K562 (cell line): ENCODE data around the gene IFT172. TPM values are rescaled to one million over a fixed set of nuclear protein-coding genes. Genes with fewer than 3 reads are reported as not detected.
A peak's percentile ranks its signal among the peaks of the same experiment; 100 is the strongest.

Source experiments
- ATAC-seq: fragments of 200-7000 bp; cut with Tn5 transposase; 3 replicates; pipeline ENCODE4 v1.9.1; 2020; ENCODE audit warnings: moderate library complexity
- BruUV-seq: library from RNA; stranded (reverse); fragments of 400-500 nt; replicated peaks from 2 replicates; lab custom pipeline; 2021; lab: Mats Ljungman, UMichigan
- CTCF ChIA-PET: fragments of 300-600 bp; formaldehyde crosslinking; extraction: SDS; loops from one replicate; lab custom pipeline; 2021; ENCODE audit warnings: low intra/inter-chr PET ratio; lab: Yijun Ruan, JAX
- POLR2A ChIA-PET: fragments of 300-600, 350-650 bp; sonication (Branson Sonifier 250); formaldehyde crosslinking; extraction: SDS; loops from one replicate; lab custom pipeline; 2021; ENCODE audit warnings: antibody characterized with exemption, inconsistent platforms; lab: Yijun Ruan, JAX
- DNase-seq, 4 experiments: peaks; one replicate each; pipeline versions ENCODE4 v3.0.0 to v3.0.0-alpha.2; 2011 to 2018; ENCODE audit warnings: low spot score in 3 of 4, mixed read lengths in 3 of 4; ENCODE audit errors: extremely low read depth in 1 of 4
- FAIRE-seq: peaks from 2 replicates; lab custom pipeline; 2011; peaks lifted over from hg19 to GRCh38; lab: Jason Lieb, UNC
- H2AFZ ChIP-seq: 2 replicates; pipeline ENCODE4 v1.6.0; 2011; ENCODE audit warnings: low read depth, low read length, control low read depth, inconsistent platforms
- H3K27ac ChIP-seq: fragments of 200-600 bp; 3 replicates; pipeline ENCODE4 v1.8.0; 2011; ENCODE audit warnings: low read depth, mild to moderate bottlenecking, control low read depth, inconsistent platforms, low read length, moderate library complexity, mixed read lengths; ENCODE audit errors: extremely low read depth
- H3K27me3 ChIP-seq, 2 experiments: fragments of 300-600 bp in 1 of 2; 2 replicates in 1 of 2; 3 replicates in 1 of 2; pipeline versions ENCODE4 v1.6.0 to v1.8.0; 2011; ENCODE audit warnings: inconsistent platforms in 2 of 2, low read length in 2 of 2, mild to moderate bottlenecking in 1 of 2, mixed read lengths in 1 of 2, moderate library complexity in 1 of 2; ENCODE audit not compliant: control insufficient read depth in 2 of 2, insufficient read depth in 2 of 2
- H3K36me3 ChIP-seq: fragments of 300-600 bp; 3 replicates; pipeline ENCODE4 v1.8.0; 2011; ENCODE audit warnings: mild to moderate bottlenecking, low read length, inconsistent platforms; ENCODE audit not compliant: control insufficient read depth, insufficient read depth
- H3K4me1 ChIP-seq, 2 experiments: fragments of 200-600 bp in 1 of 2; replicated peaks in 1 of 2; 2 replicates in 1 of 2; 3 replicates in 1 of 2; pipeline versions ENCODE4 v1.5.1 to v1.8.0; 2011; ENCODE audit warnings: inconsistent platforms in 2 of 2, low read length in 2 of 2, mild to moderate bottlenecking in 1 of 2, mixed read lengths in 1 of 2, moderate library complexity in 1 of 2; ENCODE audit not compliant: control insufficient read depth in 2 of 2, insufficient read depth in 2 of 2
- H3K4me2 ChIP-seq: 2 replicates; pipeline ENCODE4 v1.6.1; 2011; ENCODE audit warnings: low read length, control low read depth, inconsistent platforms, mixed read lengths; ENCODE audit not compliant: insufficient read depth
- H3K4me3 ChIP-seq: fragments of 200-600 bp; sonication (generic), shearing (Covaris generic); 2 replicates; pipeline ENCODE4 v1.5.1; 2016; ENCODE audit warnings: control low read depth, inconsistent platforms
- H3K79me2 ChIP-seq: fragments of 200-600 bp; 3 replicates; pipeline ENCODE4 v1.8.0; 2011; ENCODE audit warnings: low read length, inconsistent platforms; ENCODE audit not compliant: control insufficient read depth, insufficient read depth
- H3K9ac ChIP-seq, 2 experiments: 2 replicates each; pipeline versions ENCODE4 v1.6.0 to v1.6.1; 2011; ENCODE audit warnings: low read depth in 2 of 2, low read length in 2 of 2, control low read depth in 1 of 2, inconsistent platforms in 1 of 2, mild to moderate bottlenecking in 1 of 2, mixed read lengths in 1 of 2; ENCODE audit not compliant: insufficient read depth in 1 of 2
- H3K9me1 ChIP-seq: one replicate; pipeline ENCODE4 v1.6.0; 2011; ENCODE audit warnings: inconsistent platforms, mild to moderate bottlenecking, low read length, moderate library complexity; ENCODE audit not compliant: control insufficient read depth, insufficient read depth
- H3K9me3 ChIP-seq: replicated peaks from 2 replicates; pipeline ENCODE4 v1.5.1; 2011; ENCODE audit warnings: low read depth, low read length, inconsistent platforms; ENCODE audit not compliant: control insufficient read depth, insufficient read depth
- H4K20me1 ChIP-seq: replicated peaks from 2 replicates; pipeline ENCODE4 v1.6.1; 2011; ENCODE audit warnings: low read length, inconsistent platforms, mixed read lengths; ENCODE audit not compliant: control insufficient read depth, insufficient read depth
- CEBPB ChIP-seq: fragments of 450-650 bp; IDR thresholded peaks from 2 replicates; pipeline ENCODE4 v1.6.1; 2016; ENCODE audit warnings: missing genetic modification characterization, missing compliant biosample characterization
- FOXJ3 ChIP-seq: sonication (generic); formaldehyde crosslinking; IDR thresholded peaks from 2 replicates; pipeline ENCODE4 v1.4.0; 2020; ENCODE audit warnings: mild to moderate bottlenecking, missing genetic modification reagents
- GTF2B ChIP-seq: IDR thresholded peaks from 2 replicates; pipeline ENCODE4 v1.6.1; 2011; ENCODE audit not compliant: insufficient read length; ENCODE audit errors: extremely low read depth
- HCFC1 ChIP-seq: IDR thresholded peaks from 2 replicates; pipeline ENCODE4 v1.6.1; 2012; ENCODE audit warnings: low read depth, low read length, improper control_type of control experiment
- MBD2 ChIP-seq: sonication (generic); IDR thresholded peaks from 2 replicates; pipeline ENCODE4 v1.6.1; 2016; ENCODE audit warnings: low read depth, borderline replicate concordance
- NFE2 ChIP-seq: IDR thresholded peaks from 2 replicates; pipeline ENCODE4 v1.6.1; 2014; ENCODE audit warnings: antibody characterized with exemption, low read depth
- NFXL1 ChIP-seq: fragments of 450-650 bp; formaldehyde crosslinking; IDR thresholded peaks from 2 replicates; pipeline ENCODE4 v1.4.0; 2021; ENCODE audit warnings: mild to moderate bottlenecking
- ZNF57 ChIP-seq: fragments of 450-650 bp; formaldehyde crosslinking; IDR thresholded peaks from 2 replicates; pipeline ENCODE4 v1.4.0; 2020; ENCODE audit warnings: mild to moderate bottlenecking, moderate library complexity
- WGBS: fragments of 100-300 bp; shearing (Covaris generic); methylation state at CpG from one replicate; pipeline ENCODE4 v1.1.6; 2016; ENCODE audit warnings: low coverage, mixed read lengths; ENCODE audit not compliant: insufficient coverage; ENCODE audit errors: missing lambda C conversion rate; 5-methylcytosine and 5-hydroxymethylcytosine counted together
- in situ Hi-C: fragments of 300-500 bp; cut with MboI; formaldehyde crosslinking; loops from 4 replicates; pipeline ENCODE4 v1.15.0; 2018; ENCODE audit warnings: inconsistent platforms, mixed read lengths
- intact Hi-C: fragments of 100-400 bp; cut with micrococcal nuclease; formaldehyde crosslinking; loops from 2 replicates; pipeline ENCODE4 v1.14.2; 2022
- polyA plus RNA-seq, 8 experiments: library from polyadenylated mRNA; depleted of rRNA in 4 of 8; stranded (reverse) in 5 of 8; unstranded in 3 of 8; fragments of >200 nt; fragmentation: Nextera tagmentation in 2 of 8; fragmentation: Illumina TruSeq in 1 of 8; extraction: Ambion mirVana in 2 of 8; extraction: Trizol in 1 of 8; gene quantifications; 2 replicates each; pipeline versions ENCODE4 v1.2.1 to v1.2.3, GENCODE V29; 2011 to 2014; ENCODE audit warnings: inconsistent platforms in 1 of 8, missing spikeins in 1 of 8
- total RNA-seq, 7 experiments: library from RNA; depleted of rRNA in 6 of 7; stranded (reverse); fragments of >200 nt in 6 of 7; fragmentation: Illumina TruSeq in 2 of 7; extraction: Trizol in 2 of 7; gene quantifications; 2 replicates each; pipeline versions ENCODE4 v1.2.1 to v1.2.3, GENCODE V29; 2011 to 2021; ENCODE audit warnings: low replicate concordance in 1 of 7

IFT172 gene
- total and polyA plus RNA-seq, 9 of the 15 experiments (the other 6 are each of a cell fraction or from before 2014, with no cell fraction given) = 5.6 to 19.1 (median 13.5) TPM

GRCh38 chr2:27451095-27451494 is 38.4 kb downstream of the IFT172 start:
- 100% methylated on average over 1 of the region's 1 CpG for WGBS
- no peak overlapping the region for H2AFZ ChIP-seq
- no peaks in the 10 kb centered on the region for H3K9me1 ChIP-seq
- CTCF ChIA-PET = no interaction called here
- intact Hi-C loops (no loop called here), in situ Hi-C loops (no loop called here)
- TF ChIP-seq GTF2B (no peak), CEBPB (tag) (no peak), FOXJ3 (CRISPR knock-in tag) (no peak), ZNF57 (no peak), HCFC1 (no peak)
- FAIRE-seq (peak; percentile 6), ATAC-seq (no peak), DNase-seq (no peak)
- no peaks in the 10 kb centered on the region for H3K4me1 ChIP-seq
- POLR2A ChIA-PET = no interaction called here
- no peak overlapping the region for H3K4me3 ChIP-seq
- H3K9me3 ChIP-seq = no peaks in the 10 kb centered on the region
- H3K4me2 ChIP-seq = no peak overlapping the region
- BruUV-seq = no TSS peak
- H3K27ac ChIP-seq = no peak overlapping the region
- peaks cover 27% of the 10 kb centered on the region; the same call in 2 of the 3 replicates for H3K36me3 ChIP-seq
- no peaks in the 10 kb centered on the region for H4K20me1 ChIP-seq
- H3K79me2 ChIP-seq = no peaks in the 10 kb centered on the region
- H3K9ac ChIP-seq = no peak overlapping the region
- no peaks in the 10 kb centered on the region for H3K27me3 ChIP-seq

GRCh38 chr2:27448381-27448780 is 41.2 kb downstream of the IFT172 start:
- Histone ChIP-seq H2AFZ (no peak overlapping the region), H3K79me2 (no peaks in the 10 kb centered on the region), H3K27me3 (no peaks in the 10 kb centered on the region), H3K27ac (no peak overlapping the region), H3K4me3 (no peak overlapping the region), H3K4me1 (no peaks in the 10 kb centered on the region; a peak in 1 of 5 replicates), H3K4me2 (no peak overlapping the region), H3K36me3 (peaks cover 33% of the 10 kb centered on the region; the same call in 2 of the 3 replicates), H3K9ac (no peak overlapping the region), H4K20me1 (no peaks in the 10 kb centered on the region), H3K9me1 (no peaks in the 10 kb centered on the region), H3K9me3 (no peaks in the 10 kb centered on the region)
- ChIA-PET POLR2A (interaction anchor here (0.6 to 3.3 kb wide), 4 partner anchors 15 to 102 kb away, joined by 3 to 17 read pairs (median 6); partner anchors contain the start of gene NRBP1), CTCF (no interaction called here)
- DNase-seq = no peak
- no TSS peak for BruUV-seq
- intact Hi-C loops = no loop called here
- TF ChIP-seq MBD2 (no peak), NFXL1 (CRISPR knock-in tag) (no peak), NFE2 (no peak)
- no peak for ATAC-seq
- 49% methylated on average over 3 of the region's 3 CpGs for WGBS
- no peak for FAIRE-seq
- in situ Hi-C loops = no loop called here
